GM21737 (cell line): Measurements from ENCODE around the gene SIAH1.
"Not testable (repeated sequence)": the region's sequence is repeated elsewhere in the genome, so short reads cannot be mapped to it uniquely, and the experiment has no call there.

ENCODE experiments used
- ATAC-seq: cut with Tn5 transposase; IDR thresholded peaks from one replicate; pipeline ENCODE4 v1.9.1; 2021; ENCODE audit warnings: mild to moderate bottlenecking, moderate library complexity; ENCODE audit not compliant: unreplicated experiment

The SIAH1 gene

GRCh38 chr16:48367441-48368049 lies 17.7 kb downstream of the SIAH1 start:
- ATAC-seq = no peak

GRCh38 chr16:48366165-48367093 lies 18.8 kb downstream of the SIAH1 start:
- peak; percentile 59 for ATAC-seq

DNA sequence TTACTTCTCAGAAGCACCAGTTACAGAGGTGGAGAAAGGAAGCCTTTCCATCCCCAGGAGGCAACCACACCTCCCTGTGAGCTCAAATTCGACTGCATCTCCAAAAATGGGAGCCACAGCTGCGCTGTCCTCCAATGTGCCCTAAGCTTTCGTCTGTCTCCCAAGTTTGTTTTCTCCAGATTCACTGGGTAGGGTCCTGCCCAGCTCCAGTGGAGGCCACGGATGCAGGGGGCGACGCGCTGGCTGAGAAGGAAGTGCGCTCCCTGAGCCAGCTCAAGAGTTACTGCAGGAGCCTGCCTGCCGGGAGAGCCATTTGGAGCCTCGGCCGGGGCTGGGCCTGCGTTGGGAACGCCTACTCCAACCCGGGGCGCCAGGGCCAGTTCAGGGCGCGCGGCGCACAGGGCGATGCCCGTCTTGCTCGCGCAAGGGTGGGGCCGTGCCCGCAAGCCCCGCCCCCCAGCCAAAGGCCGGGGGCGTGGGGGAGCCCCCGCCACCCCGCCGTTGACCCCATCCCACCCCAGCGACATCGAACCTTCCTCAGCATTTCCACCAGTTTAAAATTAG lies 19.5 kb downstream of the SIAH1 start:
- ATAC-seq = peak; percentile 92

DNA sequence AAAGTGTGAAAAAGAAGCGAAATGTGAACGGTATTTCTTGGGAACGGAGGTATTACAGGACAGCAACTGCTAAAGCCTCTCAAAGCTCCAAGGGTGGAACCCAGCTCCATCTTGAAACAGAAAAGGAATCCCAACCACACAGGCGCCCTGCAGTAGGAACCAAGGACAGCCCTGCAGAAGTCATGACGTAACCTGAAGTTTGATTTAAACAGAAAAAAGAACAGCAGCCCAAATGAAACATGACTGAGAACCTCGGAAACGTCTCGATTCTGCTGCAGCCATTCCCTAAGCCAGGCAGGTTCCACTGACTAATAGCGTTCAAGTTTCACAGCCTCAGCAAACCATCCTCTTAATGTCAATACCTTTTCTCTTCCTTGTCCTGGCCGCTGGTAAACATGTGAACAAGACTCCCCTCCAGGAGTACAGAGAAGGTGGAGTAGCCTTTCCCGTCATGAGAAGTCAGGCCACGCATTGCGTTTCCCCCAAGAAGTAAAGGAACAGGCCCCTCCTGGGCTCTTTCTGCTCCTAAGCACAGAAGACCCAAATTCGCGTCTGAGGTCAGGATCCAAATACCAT lies 20.1 kb downstream of the SIAH1 start:
- ATAC-seq = no peak

GRCh38 chr16:48361540-48362144 lies 23.6 kb downstream of the SIAH1 start:
- no peak for ATAC-seq

DNA sequence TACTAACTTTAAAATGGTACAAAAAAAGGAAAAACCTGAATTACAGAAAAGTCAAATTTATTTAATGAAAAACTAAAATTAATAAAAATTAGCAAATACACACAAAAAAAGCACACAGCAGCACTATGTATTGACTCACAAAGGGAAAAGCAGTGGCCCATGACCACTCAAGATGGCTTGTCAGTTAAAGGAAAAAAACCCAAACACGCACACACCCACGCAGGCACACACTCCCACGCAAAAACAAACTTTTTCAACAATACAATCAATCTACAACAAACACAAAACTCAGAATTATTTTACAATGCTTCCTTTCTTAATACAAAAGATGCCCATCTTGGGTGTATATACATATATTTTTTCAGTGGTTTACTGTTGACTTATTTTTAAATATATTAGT lies 24.2 kb downstream of the SIAH1 start:
- no peak for ATAC-seq

GRCh38 chr16:48359983-48360382 lies 25.2 kb downstream of the SIAH1 start:
- no peak for ATAC-seq

GRCh38 chr16:48358419-48358818 lies 26.8 kb downstream of the SIAH1 start:
- no peak for ATAC-seq

GRCh38 chr16:48356633-48357376 lies 28.4 kb downstream of the SIAH1 start:
- ATAC-seq = no peak

GRCh38 chr16:48354877-48355855 lies 30.0 kb downstream of the SIAH1 start:
- ATAC-seq = no peak

GRCh38 chr16:48354385-48354784 lies 30.8 kb downstream of the SIAH1 start:
- not testable (repeated sequence) for ATAC-seq

DNA sequence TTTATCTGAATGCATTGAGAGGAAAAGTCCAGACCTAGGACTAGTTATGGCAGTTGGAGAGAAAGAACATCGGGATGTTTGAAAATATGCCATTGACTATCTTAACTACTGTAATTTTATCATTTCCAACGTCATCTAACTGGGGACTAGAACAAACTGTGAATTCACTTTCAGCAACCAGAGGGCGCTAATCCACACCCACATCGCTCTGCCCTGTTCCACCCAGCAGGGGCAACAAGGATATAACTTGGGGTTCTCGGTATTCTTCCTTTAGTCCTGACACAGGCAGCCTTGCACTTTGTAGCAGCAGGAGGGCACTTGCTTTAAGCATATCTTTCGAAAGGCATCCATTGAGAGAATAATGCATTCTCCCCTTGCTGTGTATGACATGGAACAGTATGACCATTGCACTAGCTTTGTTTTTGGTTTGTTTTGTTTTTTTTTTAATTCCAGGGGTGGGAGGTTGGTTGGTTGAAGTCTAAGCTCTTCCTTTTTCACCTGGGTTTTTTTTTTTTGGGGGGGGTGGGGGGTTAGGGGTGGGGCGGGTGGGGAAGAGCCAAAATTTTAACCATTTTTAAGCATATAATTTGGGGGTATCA lies 31.5 kb downstream of the SIAH1 start:
- ATAC-seq = peak; percentile 73

DNA sequence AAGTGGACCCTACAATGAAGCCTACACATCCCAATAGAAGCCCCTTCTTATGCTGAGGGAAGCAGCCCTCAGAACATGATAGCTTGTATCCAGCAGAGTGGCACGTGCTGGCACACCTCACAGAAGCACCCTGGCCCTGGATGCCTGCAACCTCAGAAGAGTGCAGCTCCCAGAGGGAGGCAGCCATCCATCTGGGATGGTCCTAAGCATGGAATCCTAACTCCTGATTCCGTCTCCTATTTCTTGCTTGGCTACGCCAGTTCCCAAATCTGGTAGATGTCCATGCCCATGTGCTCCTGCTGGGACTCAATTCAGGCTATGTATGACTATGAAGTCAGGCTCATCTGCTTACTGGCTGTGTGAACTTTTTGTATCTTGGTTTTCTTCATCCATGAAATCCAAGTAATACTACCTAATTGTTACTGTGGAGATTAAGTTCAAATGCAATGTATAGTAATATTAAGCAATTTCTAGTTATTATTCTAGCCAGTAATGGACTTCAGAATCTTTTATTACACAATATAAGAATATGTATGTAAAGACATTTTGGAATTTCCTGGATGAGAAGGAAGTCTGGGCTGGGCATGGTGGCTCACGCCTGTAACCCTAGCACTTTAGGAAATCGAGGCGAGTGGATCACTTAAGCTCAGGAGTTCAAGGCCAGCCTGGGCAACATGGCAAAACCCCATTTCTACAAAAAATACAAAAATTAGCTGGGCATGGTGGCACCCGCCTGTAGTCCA lies 32.4 kb downstream of the SIAH1 start:
- no peak for ATAC-seq

DNA sequence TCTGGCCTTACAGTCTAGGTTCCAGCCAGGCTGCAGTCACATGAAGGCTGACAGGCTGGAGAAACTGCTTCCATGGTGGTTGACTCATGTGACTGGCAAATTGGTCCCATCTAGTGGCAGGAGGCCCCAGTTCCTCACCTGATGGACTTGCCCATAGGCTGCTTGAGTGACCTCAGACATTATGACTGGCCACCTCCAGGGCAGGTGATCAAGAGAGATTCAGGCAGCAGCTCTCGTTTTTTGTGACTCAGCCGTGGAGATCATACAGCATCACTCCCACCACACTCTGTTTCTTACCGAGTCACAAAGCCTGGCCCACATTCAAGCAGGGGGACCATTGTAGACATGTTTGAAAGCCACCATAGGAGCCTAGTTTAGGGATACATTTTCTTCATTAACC lies 34.5 kb downstream of the SIAH1 start:
- no peak for ATAC-seq

- no peak for ATAC-seq
Measured at GRCh38 chr16:48347980-48348379, 37.2 kb downstream of the SIAH1 start.

DNA sequence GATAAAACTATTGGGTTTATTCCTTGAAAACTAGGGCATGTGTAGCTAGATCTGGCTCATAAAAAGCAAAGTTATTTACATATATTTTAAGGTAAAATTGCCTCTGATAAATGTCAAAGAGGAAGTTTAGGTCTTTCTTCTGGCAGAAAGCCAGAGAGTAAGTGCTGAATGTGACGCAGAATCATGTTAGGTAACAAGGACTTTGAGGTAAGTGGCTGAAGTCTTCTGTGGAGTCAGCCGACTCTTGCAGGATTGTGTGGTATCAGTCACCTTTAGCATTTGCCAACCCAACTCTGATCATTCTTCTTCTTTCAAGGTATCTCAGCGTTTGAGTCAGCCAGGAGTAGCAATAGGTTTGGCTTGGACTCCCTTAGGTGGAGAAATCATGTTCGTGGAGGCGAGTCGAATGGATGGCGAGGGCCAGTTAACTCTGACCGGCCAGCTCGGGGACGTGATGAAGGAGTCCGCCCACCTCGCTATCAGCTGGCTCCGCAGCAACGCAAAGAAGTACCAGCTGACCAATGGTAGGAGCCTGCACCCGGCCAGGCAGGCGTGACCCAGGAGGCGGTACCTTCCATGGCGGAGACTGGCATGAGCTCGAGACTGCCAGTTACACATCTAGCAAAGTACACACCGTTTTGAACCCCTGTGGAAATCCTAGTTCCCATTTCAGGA lies 37.9 kb downstream of the SIAH1 start:
- ATAC-seq = no peak

- ATAC-seq = no peak
Measured at GRCh38 chr16:48342591-48342990, 42.6 kb downstream of the SIAH1 start.

DNA sequence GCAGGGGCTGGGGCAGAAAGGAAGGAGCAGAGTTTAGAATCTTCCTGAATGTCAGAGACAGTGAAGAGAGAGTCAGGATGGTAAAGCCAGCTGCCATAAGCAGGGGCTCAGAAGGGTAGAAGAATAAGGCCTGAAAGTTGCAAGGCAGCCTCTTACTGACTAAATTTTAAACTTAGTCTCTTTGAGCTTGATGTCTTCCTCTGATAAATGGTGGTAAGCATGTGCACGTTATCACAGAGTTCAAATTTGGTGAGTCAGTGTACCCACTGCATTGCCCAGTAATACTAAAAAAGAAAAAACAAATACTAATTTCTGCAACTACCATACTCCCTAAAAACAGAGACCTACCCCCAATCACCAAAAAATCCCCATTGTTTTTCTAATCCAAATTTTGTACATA lies 45.2 kb downstream of the SIAH1 start:
- ATAC-seq = no peak
